ENCODE results near the gene ITLN1.

Gene ITLN1

DNA sequence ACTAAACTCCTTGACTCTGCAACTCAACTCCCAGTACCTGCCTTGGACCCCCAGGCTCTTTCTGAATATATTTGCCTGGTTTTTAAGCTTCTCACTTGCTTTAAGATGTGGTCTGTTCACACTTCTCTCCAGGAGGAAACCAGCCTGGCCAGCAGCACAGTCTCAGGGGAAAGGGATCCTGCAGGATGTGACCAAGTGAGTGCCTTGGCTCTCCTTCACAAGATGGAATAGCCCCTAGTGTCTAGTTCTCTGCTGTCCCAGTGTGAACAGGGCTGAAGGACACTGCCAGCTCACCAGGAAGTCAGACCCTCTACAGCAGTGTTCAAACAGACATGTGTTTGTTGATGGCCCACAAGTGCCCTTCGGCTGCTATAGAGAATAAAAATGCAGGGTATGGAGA is 55.2 kb downstream of the ITLN1 start:
- H3K27ac ChIP-seq = no peak overlapping the region
- TF ChIP-seq ZFX (IDR thresholded peaks at IDR 0.05) = no peak
- TF ChIP-seq, protein P1, sequence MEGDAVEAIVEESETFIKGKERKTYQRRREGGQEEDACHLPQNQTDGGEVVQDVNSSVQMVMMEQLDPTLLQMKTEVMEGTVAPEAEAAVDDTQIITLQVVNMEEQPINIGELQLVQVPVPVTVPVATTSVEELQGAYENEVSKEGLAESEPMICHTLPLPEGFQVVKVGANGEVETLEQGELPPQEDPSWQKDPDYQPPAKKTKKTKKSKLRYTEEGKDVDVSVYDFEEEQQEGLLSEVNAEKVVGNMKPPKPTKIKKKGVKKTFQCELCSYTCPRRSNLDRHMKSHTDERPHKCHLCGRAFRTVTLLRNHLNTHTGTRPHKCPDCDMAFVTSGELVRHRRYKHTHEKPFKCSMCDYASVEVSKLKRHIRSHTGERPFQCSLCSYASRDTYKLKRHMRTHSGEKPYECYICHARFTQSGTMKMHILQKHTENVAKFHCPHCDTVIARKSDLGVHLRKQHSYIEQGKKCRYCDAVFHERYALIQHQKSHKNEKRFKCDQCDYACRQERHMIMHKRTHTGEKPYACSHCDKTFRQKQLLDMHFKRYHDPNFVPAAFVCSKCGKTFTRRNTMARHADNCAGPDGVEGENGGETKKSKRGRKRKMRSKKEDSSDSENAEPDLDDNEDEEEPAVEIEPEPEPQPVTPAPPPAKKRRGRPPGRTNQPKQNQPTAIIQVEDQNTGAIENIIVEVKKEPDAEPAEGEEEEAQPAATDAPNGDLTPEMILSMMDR (conservative IDR thresholded peaks at IDR 0.05) = no peak

DNA sequence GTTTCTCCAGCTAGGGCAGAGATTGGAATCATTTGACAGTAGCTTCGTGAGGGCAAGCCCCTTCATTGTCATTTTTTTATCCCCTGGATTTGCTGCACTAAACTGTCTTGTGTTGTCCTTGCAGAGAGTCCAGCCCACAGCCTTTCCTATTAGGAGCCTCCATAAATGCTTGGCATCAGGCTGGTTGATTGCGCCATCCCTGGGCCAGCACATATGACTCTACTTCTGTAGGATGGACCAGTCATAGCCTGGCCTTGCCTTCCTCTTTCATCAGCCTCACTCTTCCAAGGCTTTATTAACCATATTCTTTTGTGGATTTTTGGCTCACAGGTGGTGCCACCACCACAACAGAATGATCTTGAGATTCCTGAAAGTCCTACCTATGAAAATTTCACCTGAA is 57.6 kb downstream of the ITLN1 start:
- TF ChIP-seq ZFX (IDR thresholded peaks at IDR 0.05) = no peak
- TF ChIP-seq, protein P1 (conservative IDR thresholded peaks at IDR 0.05) = no peak
- H3K27ac ChIP-seq = no peak overlapping the region

DNA sequence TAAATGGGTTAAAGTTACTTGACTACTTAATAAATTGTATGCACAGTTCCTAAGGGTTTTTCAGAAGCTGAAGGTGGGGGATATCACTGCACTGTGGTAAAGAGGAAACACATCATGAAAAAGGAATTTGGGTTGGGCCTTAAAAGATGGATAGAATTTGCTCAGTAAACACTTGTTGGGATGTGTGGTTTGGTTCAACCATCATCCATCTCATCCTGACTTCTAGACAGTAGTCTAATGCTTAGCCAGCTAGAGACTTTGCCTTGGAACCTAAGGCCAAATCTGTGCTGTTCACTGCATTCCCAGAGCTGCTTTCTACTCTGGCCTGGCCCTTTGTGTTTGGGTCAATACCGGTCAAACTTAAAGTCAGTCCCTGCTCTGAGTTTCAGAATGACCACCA is 58.4 kb downstream of the ITLN1 start:
- H3K27ac ChIP-seq = no peak overlapping the region
- TF ChIP-seq ZFX (IDR thresholded peaks at IDR 0.05) = no peak

Data from C4-2B (cell line).